HG03520 (cell line): Measurements from ENCODE around the gene RABGGTA.

ENCODE experiments used
- ATAC-seq: cut with Tn5 transposase; IDR thresholded peaks from one replicate; pipeline ENCODE4 v1.9.1; 2021; ENCODE audit warnings: mild to moderate bottlenecking, moderate library complexity; ENCODE audit not compliant: unreplicated experiment

Gene RABGGTA

GRCh38 chr14:24280797-24281460 is 9.5 kb upstream of the RABGGTA start:
- ATAC-seq: no peak

GRCh38 chr14:24279301-24280186 is 8.1 kb upstream of the RABGGTA start:
- ATAC-seq: no peak

GRCh38 chr14:24278424-24278823 is 7.0 kb upstream of the RABGGTA start:
- no peak for ATAC-seq

- no peak for ATAC-seq
Measured at GRCh38 chr14:24277606-24278321, 6.4 kb upstream of the RABGGTA start.

GRCh38 chr14:24277071-24277470 is 5.7 kb upstream of the RABGGTA start:
- ATAC-seq: no peak

GRCh38 chr14:24274101-24274543 is 2.7 kb upstream of the RABGGTA start:
- ATAC-seq: peak; percentile 31

GRCh38 chr14:24273422-24273998 is 2.1 kb upstream of the RABGGTA start:
- ATAC-seq: no peak

- no peak for ATAC-seq
Measured at GRCh38 chr14:24272467-24272866, 1.1 kb upstream of the RABGGTA start.

GRCh38 chr14:24271834-24272263 is 452 bp upstream of the RABGGTA start:
- ATAC-seq: no peak

- ATAC-seq: no peak
Measured at GRCh38 chr14:24270537-24271133, 762 bp downstream of the RABGGTA start.

- ATAC-seq: no peak
Measured at GRCh38 chr14:24269910-24270536, 1.4 kb downstream of the RABGGTA start.

GRCh38 chr14:24269368-24269767 is 2.0 kb downstream of the RABGGTA start:
- no peak for ATAC-seq

GRCh38 chr14:24268225-24268624 is 3.2 kb downstream of the RABGGTA start:
- ATAC-seq: no peak

GRCh38 chr14:24267516-24267915 is 3.9 kb downstream of the RABGGTA start:
- ATAC-seq: no peak

GRCh38 chr14:24266344-24267244 is 4.8 kb downstream of the RABGGTA start:
- no peak for ATAC-seq

- no peak for ATAC-seq
Measured at GRCh38 chr14:24264298-24264697, 7.1 kb downstream of the RABGGTA start.

- ATAC-seq: no peak
Measured at GRCh38 chr14:24263848-24264247, 7.5 kb downstream of the RABGGTA start.

GRCh38 chr14:24262821-24263733 is 8.3 kb downstream of the RABGGTA start, which contains the start of gene TGM1:
Gene TGM1 (minus strand): TSS chr14:24263177. CDS start chr14:24262352, 825 bp downstream.
- no peak for ATAC-seq
